Inflammatory macrophage treated with lipopolysaccharide for 4 hours (primary cell): Measurements from ENCODE around the gene TMEM238.

Source experiments
- DNase-seq: peaks from one replicate; pipeline ENCODE4 v3.0.0-alpha.2; 2020

The TMEM238 gene

GRCh38 chr19:55376241-55376933, 7.7 kb downstream of the TMEM238 start, which contains the start of gene TMEM190:
Gene TMEM190, plus strand, starts transcription at chr19:55376826. Its CDS starts 28 bp downstream, at chr19:55376854.
- DNase-seq = no peak

- no peak for DNase-seq
Observed at GRCh38 chr19:55373993-55374757, 9.9 kb downstream of the TMEM238 start.

GRCh38 chr19:55373306-55373992, 10.6 kb downstream of the TMEM238 start:
- no peak for DNase-seq

GRCh38 chr19:55372316-55373081, 11.6 kb downstream of the TMEM238 start:
- no peak for DNase-seq

GRCh38 chr19:55370305-55370988, 13.6 kb downstream of the TMEM238 start, which contains the start of gene IL11:
Gene IL11, minus strand, starts transcription at chr19:55370463. Its CDS starts 153 bp downstream, at chr19:55370310.
- DNase-seq = no peak

GRCh38 chr19:55369653-55370304, 14.3 kb downstream of the TMEM238 start:
- no peak for DNase-seq

- DNase-seq = peak; percentile 54
Observed at GRCh38 chr19:55368701-55369563, 15.2 kb downstream of the TMEM238 start.

GRCh38 chr19:55368106-55368505, 16.0 kb downstream of the TMEM238 start:
- DNase-seq = no peak

GRCh38 chr19:55366790-55367189, 17.3 kb downstream of the TMEM238 start:
- DNase-seq = no peak

GRCh38 chr19:55365964-55366363, 18.1 kb downstream of the TMEM238 start:
- DNase-seq = no peak

GRCh38 chr19:55365245-55365644, 18.8 kb downstream of the TMEM238 start:
- no peak for DNase-seq

GRCh38 chr19:55362990-55363716, 20.9 kb downstream of the TMEM238 start, which contains the start of gene GARIN5B:
Gene GARIN5B, minus strand, starts transcription at chr19:55363260. Its CDS starts 194 bp downstream, at chr19:55363066.
- DNase-seq = no peak

GRCh38 chr19:55362174-55362989, 21.7 kb downstream of the TMEM238 start:
- DNase-seq = no peak

GRCh38 chr19:55360902-55361301, 23.2 kb downstream of the TMEM238 start:
- DNase-seq = no peak

- no peak for DNase-seq
Observed at GRCh38 chr19:55358943-55359908, 24.9 kb downstream of the TMEM238 start.

GRCh38 chr19:55358493-55358892, 25.6 kb downstream of the TMEM238 start:
- no peak for DNase-seq

- DNase-seq = no peak
Observed at GRCh38 chr19:55355213-55355821, 28.8 kb downstream of the TMEM238 start.
